Measurements from ENCODE around the gene GLDC. TPM values are rescaled to one million over a fixed set of nuclear protein-coding genes. Genes with fewer than 3 reads are reported as not detected.

GLDC gene
- total RNA-seq, 1 experiment from 2014 or later, result 145 TPM

GRCh38 chr9:6557883-6558616, 87.5 kb downstream of the GLDC start (continued):
- TF ChIP-seq, protein P1, sequence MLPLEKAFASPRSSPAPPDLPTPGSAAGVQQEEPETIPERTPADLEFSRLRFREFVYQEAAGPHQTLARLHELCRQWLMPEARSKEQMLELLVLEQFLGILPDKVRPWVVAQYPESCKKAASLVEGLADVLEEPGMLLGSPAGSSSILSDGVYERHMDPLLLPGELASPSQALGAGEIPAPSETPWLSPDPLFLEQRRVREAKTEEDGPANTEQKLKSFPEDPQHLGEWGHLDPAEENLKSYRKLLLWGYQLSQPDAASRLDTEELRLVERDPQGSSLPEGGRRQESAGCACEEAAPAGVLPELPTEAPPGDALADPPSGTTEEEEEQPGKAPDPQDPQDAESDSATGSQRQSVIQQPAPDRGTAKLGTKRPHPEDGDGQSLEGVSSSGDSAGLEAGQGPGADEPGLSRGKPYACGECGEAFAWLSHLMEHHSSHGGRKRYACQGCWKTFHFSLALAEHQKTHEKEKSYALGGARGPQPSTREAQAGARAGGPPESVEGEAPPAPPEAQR (CRISPR knock-in tag; IDR thresholded peaks at IDR 0.05), result no peak
- TF ChIP-seq ZNF317 (CRISPR knock-in tag; IDR thresholded peaks at IDR 0.05; ENCODE audit: borderline replicate concordance, low read depth), result no peak
- TF ChIP-seq CREM (CRISPR knock-in tag; IDR thresholded peaks at IDR 0.05), result no peak
- TF ChIP-seq ZMAT4 (CRISPR knock-in tag; IDR thresholded peaks at IDR 0.05), result no peak
- no peak for TF ChIP-seq JAZF1 (CRISPR knock-in tag; IDR thresholded peaks at IDR 0.05)

DNA sequence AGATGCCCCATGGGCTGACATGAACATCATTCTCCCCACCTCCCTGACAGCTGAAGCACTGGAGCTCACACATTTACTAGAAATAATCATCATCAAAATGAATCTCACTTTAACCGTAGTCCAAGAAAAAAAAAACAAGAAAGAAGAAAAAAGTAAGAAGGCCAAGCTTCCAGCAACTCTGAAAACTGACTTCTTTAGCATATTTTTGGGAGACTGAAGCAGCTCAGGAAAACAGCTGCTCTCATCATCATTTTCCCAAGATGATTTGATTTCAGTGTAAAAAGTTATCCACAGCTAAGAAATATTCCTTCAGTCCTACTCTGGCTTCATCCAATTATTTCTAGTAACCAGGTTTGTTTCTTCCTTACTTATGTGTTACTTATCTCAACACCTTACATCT, 91.7 kb downstream of the GLDC start:
- DNase-seq (ENCODE audit: low spot score), result no peak
- H3K4me3 Mint-ChIP-seq, result no peak overlapping the region
- no peaks in the 10 kb centered on the region for H3K27me3 Mint-ChIP-seq (ENCODE audit: low read depth)
- peaks cover 80% of the 10 kb centered on the region for H3K36me3 Mint-ChIP-seq
- ATAC-seq, result no peak
- POLR2A ChIA-PET, result no interaction called here
- H3K4me1 Mint-ChIP-seq, result peaks cover 13% of the 10 kb centered on the region
- H3K9me3 Mint-ChIP-seq, result no peaks in the 10 kb centered on the region
- CTCF ChIA-PET, result no interaction called here
- no peak for TF ChIP-seq HMGA2 (CRISPR knock-in tag; IDR thresholded peaks at IDR 0.05)
- no peak for TF ChIP-seq SMAD4 (CRISPR knock-in tag; IDR thresholded peaks at IDR 0.05)
- TF ChIP-seq MYBL2 (CRISPR knock-in tag; IDR thresholded peaks at IDR 0.05), result no peak
- TF ChIP-seq CREB1 (CRISPR knock-in tag; IDR thresholded peaks at IDR 0.05), result no peak
- no peak for TF ChIP-seq ZNF219 (CRISPR knock-in tag; IDR thresholded peaks at IDR 0.05; ENCODE audit: borderline replicate concordance)
- no peak for TF ChIP-seq NFE2L1 (CRISPR knock-in tag; IDR thresholded peaks at IDR 0.05)
- no peak for TF ChIP-seq FOXP1 (CRISPR knock-in tag; IDR thresholded peaks at IDR 0.05; ENCODE audit: borderline replicate concordance)
- TF ChIP-seq, protein P2, sequence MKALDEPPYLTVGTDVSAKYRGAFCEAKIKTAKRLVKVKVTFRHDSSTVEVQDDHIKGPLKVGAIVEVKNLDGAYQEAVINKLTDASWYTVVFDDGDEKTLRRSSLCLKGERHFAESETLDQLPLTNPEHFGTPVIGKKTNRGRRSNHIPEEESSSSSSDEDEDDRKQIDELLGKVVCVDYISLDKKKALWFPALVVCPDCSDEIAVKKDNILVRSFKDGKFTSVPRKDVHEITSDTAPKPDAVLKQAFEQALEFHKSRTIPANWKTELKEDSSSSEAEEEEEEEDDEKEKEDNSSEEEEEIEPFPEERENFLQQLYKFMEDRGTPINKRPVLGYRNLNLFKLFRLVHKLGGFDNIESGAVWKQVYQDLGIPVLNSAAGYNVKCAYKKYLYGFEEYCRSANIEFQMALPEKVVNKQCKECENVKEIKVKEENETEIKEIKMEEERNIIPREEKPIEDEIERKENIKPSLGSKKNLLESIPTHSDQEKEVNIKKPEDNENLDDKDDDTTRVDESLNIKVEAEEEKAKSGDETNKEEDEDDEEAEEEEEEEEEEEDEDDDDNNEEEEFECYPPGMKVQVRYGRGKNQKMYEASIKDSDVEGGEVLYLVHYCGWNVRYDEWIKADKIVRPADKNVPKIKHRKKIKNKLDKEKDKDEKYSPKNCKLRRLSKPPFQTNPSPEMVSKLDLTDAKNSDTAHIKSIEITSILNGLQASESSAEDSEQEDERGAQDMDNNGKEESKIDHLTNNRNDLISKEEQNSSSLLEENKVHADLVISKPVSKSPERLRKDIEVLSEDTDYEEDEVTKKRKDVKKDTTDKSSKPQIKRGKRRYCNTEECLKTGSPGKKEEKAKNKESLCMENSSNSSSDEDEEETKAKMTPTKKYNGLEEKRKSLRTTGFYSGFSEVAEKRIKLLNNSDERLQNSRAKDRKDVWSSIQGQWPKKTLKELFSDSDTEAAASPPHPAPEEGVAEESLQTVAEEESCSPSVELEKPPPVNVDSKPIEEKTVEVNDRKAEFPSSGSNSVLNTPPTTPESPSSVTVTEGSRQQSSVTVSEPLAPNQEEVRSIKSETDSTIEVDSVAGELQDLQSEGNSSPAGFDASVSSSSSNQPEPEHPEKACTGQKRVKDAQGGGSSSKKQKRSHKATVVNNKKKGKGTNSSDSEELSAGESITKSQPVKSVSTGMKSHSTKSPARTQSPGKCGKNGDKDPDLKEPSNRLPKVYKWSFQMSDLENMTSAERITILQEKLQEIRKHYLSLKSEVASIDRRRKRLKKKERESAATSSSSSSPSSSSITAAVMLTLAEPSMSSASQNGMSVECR (CRISPR knock-in tag; IDR thresholded peaks at IDR 0.05; ENCODE audit: borderline replicate concordance), result no peak
- TF ChIP-seq, protein P3, sequence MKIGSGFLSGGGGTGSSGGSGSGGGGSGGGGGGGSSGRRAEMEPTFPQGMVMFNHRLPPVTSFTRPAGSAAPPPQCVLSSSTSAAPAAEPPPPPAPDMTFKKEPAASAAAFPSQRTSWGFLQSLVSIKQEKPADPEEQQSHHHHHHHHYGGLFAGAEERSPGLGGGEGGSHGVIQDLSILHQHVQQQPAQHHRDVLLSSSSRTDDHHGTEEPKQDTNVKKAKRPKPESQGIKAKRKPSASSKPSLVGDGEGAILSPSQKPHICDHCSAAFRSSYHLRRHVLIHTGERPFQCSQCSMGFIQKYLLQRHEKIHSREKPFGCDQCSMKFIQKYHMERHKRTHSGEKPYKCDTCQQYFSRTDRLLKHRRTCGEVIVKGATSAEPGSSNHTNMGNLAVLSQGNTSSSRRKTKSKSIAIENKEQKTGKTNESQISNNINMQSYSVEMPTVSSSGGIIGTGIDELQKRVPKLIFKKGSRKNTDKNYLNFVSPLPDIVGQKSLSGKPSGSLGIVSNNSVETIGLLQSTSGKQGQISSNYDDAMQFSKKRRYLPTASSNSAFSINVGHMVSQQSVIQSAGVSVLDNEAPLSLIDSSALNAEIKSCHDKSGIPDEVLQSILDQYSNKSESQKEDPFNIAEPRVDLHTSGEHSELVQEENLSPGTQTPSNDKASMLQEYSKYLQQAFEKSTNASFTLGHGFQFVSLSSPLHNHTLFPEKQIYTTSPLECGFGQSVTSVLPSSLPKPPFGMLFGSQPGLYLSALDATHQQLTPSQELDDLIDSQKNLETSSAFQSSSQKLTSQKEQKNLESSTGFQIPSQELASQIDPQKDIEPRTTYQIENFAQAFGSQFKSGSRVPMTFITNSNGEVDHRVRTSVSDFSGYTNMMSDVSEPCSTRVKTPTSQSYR (CRISPR knock-in tag; IDR thresholded peaks at IDR 0.05), result no peak
- no peak for TF ChIP-seq MXD4 (CRISPR knock-in tag; IDR thresholded peaks at IDR 0.05; ENCODE audit: borderline replicate concordance)
- no peak for TF ChIP-seq AFF4 (CRISPR knock-in tag; IDR thresholded peaks at IDR 0.05; ENCODE audit: borderline replicate concordance)
- H3K27ac Mint-ChIP-seq, result no peak overlapping the region

Data from WTC11 (cell line).